ENCODE measurements around the gene SLC9A4. TPM values are rescaled to one million over a fixed set of nuclear protein-coding genes. Genes with fewer than 3 reads are reported as not detected.

SLC9A4 gene
- total RNA-seq, 2 experiments from 2014 or later, result 0.08 TPM

GRCh38 chr2:102437122-102437521, 35.9 kb upstream of the SLC9A4 start:
- ATAC-seq (no peak), DNase-seq (no peak)
- Mint-ChIP-seq H3K4me3 (no peak overlapping the region), H3K4me1 (ENCODE audit: low read depth) (peaks cover 39% of the 10 kb centered on the region), H3K27ac (no peak overlapping the region), H3K9me3 (ENCODE audit: insufficient read depth) (no peaks in the 10 kb centered on the region), H3K36me3 (ENCODE audit: low read depth) (peaks cover 44% of the 10 kb centered on the region), H3K27me3 (ENCODE audit: low read depth) (no peaks in the 10 kb centered on the region)
- CTCF ChIA-PET, result interaction anchor here (0.7 to 4.0 kb wide), 5 partner anchors 10 to 416 kb away, joined by 3 to 24 read pairs (median 8); no protein-coding TSS in a partner anchor
- POLR2A ChIA-PET, result no interaction called here

GRCh38 chr2:102438111-102438510, 34.9 kb upstream of the SLC9A4 start:
- H3K4me3 Mint-ChIP-seq, result no peak overlapping the region
- ChIA-PET POLR2A (no interaction called here), CTCF (interaction anchor here (0.6 to 4.0 kb wide), 6 partner anchors 70 to 607 kb away, joined by 3 to 24 read pairs (median 4); no protein-coding TSS in a partner anchor)
- no peaks in the 10 kb centered on the region for H3K27me3 Mint-ChIP-seq (ENCODE audit: low read depth)
- H3K4me1 Mint-ChIP-seq (ENCODE audit: low read depth), result peaks cover 38% of the 10 kb centered on the region
- no peak for ATAC-seq
- H3K36me3 Mint-ChIP-seq (ENCODE audit: low read depth), result peaks cover 39% of the 10 kb centered on the region
- H3K27ac Mint-ChIP-seq, result no peak overlapping the region
- no peak for DNase-seq
- H3K9me3 Mint-ChIP-seq (ENCODE audit: insufficient read depth), result no peaks in the 10 kb centered on the region

- Mint-ChIP-seq H3K4me3 (no peak overlapping the region), H3K36me3 (ENCODE audit: low read depth) (peaks cover 36% of the 10 kb centered on the region), H3K27me3 (ENCODE audit: low read depth) (no peaks in the 10 kb centered on the region), H3K4me1 (ENCODE audit: low read depth) (peaks cover 42% of the 10 kb centered on the region), H3K27ac (no peak overlapping the region), H3K9me3 (ENCODE audit: insufficient read depth) (no peaks in the 10 kb centered on the region)
- DNase-seq, result no peak
- CTCF ChIA-PET, result interaction anchor here (0.6 to 4.0 kb wide), 6 partner anchors 70 to 607 kb away, joined by 3 to 24 read pairs (median 4); no protein-coding TSS in a partner anchor
- POLR2A ChIA-PET, result no interaction called here
- ATAC-seq, result no peak
These were observed 34.4 kb upstream of the SLC9A4 start for GRCh38 chr2:102438578-102438977.

GRCh38 chr2:102439065-102439695, 33.8 kb upstream of the SLC9A4 start:
- no peak for ATAC-seq

GRCh38 chr2:102442967-102443828, 29.8 kb upstream of the SLC9A4 start:
- ChIA-PET CTCF (interaction anchor here (0.6 to 3.9 kb wide), 61 partner anchors 10 to 1036 kb away, joined by 3 to 67 read pairs (median 5); partner anchors contain the start of genes IL18R1 and IL18RAP), POLR2A (interaction anchor here (0.9 to 1.5 kb wide), 4 partner anchors 14 to 203 kb away, joined by 3 to 5 read pairs (median 3); no protein-coding TSS in a partner anchor)
- peaks cover 12% of the 10 kb centered on the region for H3K4me1 Mint-ChIP-seq (ENCODE audit: low read depth)
- H3K27ac Mint-ChIP-seq, result peak overlapping the region; percentile 65
- ATAC-seq (peak; percentile 83), DNase-seq (peak; percentile 72)
- H3K9me3 Mint-ChIP-seq (ENCODE audit: insufficient read depth), result no peaks in the 10 kb centered on the region
- no peaks in the 10 kb centered on the region for H3K27me3 Mint-ChIP-seq (ENCODE audit: low read depth)
- H3K36me3 Mint-ChIP-seq (ENCODE audit: low read depth), result peaks cover 28% of the 10 kb centered on the region
- H3K4me3 Mint-ChIP-seq, result peak overlapping the region; percentile 41

More at GRCh38 chr2:102439065-102439695, 33.8 kb upstream of the SLC9A4 start:
- peaks cover 38% of the 10 kb centered on the region for H3K4me1 Mint-ChIP-seq (ENCODE audit: low read depth)
- no peak overlapping the region for H3K27ac Mint-ChIP-seq
- CTCF ChIA-PET, result interaction anchor here (0.7 to 4.0 kb wide), 6 partner anchors 71 to 555 kb away, joined by 3 to 24 read pairs (median 4); no protein-coding TSS in a partner anchor
- H3K9me3 Mint-ChIP-seq (ENCODE audit: insufficient read depth), result no peaks in the 10 kb centered on the region
- DNase-seq, result no peak
- H3K27me3 Mint-ChIP-seq (ENCODE audit: low read depth), result no peaks in the 10 kb centered on the region
- peaks cover 30% of the 10 kb centered on the region for H3K36me3 Mint-ChIP-seq (ENCODE audit: low read depth)
- H3K4me3 Mint-ChIP-seq, result no peak overlapping the region
- POLR2A ChIA-PET, result no interaction called here

GRCh38 chr2:102444233-102444632, 28.8 kb upstream of the SLC9A4 start:
- no peak for ATAC-seq
- no peaks in the 10 kb centered on the region for H3K27me3 Mint-ChIP-seq (ENCODE audit: low read depth)
- no peaks in the 10 kb centered on the region for H3K9me3 Mint-ChIP-seq (ENCODE audit: insufficient read depth)
- ChIA-PET CTCF (interaction anchor here (0.7 to 3.9 kb wide), 38 partner anchors 10 to 560 kb away, joined by 3 to 67 read pairs (median 7); partner anchors contain the start of genes IL18R1 and IL18RAP), POLR2A (interaction anchor here (0.7 to 1.0 kb wide), 2 partner anchors 204 kb away, joined by 3 to 4 read pairs; no protein-coding TSS in a partner anchor)
- DNase-seq, result no peak
- no peak overlapping the region for H3K4me3 Mint-ChIP-seq
- no peak overlapping the region for H3K27ac Mint-ChIP-seq
- peaks cover 17% of the 10 kb centered on the region for H3K4me1 Mint-ChIP-seq (ENCODE audit: low read depth)
- H3K36me3 Mint-ChIP-seq (ENCODE audit: low read depth), result peaks cover 28% of the 10 kb centered on the region

- Mint-ChIP-seq H3K4me3 (no peak overlapping the region), H3K36me3 (ENCODE audit: low read depth) (peaks cover 43% of the 10 kb centered on the region), H3K27ac (no peak overlapping the region), H3K9me3 (ENCODE audit: insufficient read depth) (no peaks in the 10 kb centered on the region), H3K27me3 (ENCODE audit: low read depth) (no peaks in the 10 kb centered on the region), H3K4me1 (ENCODE audit: low read depth) (peaks cover 18% of the 10 kb centered on the region)
- ATAC-seq (no peak), DNase-seq (no peak)
- ChIA-PET CTCF (interaction anchor here (0.9 to 2.8 kb wide), 3 partner anchors 91 to 206 kb away, joined by 3 to 25 read pairs (median 4); partner anchors contain the start of gene IL18R1), POLR2A (interaction anchor here (0.7 kb wide), 1 partner anchor 429 kb away, joined by 3 read pairs; no protein-coding TSS in a partner anchor)
These were observed 26.1 kb upstream of the SLC9A4 start for GRCh38 chr2:102446936-102447335.

GRCh38 chr2:102449370-102449974, 23.6 kb upstream of the SLC9A4 start:
- DNase-seq (peak; percentile 81), ATAC-seq (no peak)
- Mint-ChIP-seq H3K4me3 (no peak overlapping the region), H3K9me3 (ENCODE audit: insufficient read depth) (no peaks in the 10 kb centered on the region), H3K27ac (peak overlapping the region; percentile 47), H3K4me1 (ENCODE audit: low read depth) (peaks cover 22% of the 10 kb centered on the region), H3K36me3 (ENCODE audit: low read depth) (peaks cover 54% of the 10 kb centered on the region), H3K27me3 (ENCODE audit: low read depth) (no peaks in the 10 kb centered on the region)
- ChIA-PET POLR2A (no interaction called here), CTCF (interaction anchor here (0.9 to 4.1 kb wide), 12 partner anchors 11 to 566 kb away, joined by 3 to 25 read pairs (median 5); no protein-coding TSS in a partner anchor)

- H3K36me3 Mint-ChIP-seq (ENCODE audit: low read depth), result peaks cover 38% of the 10 kb centered on the region
- no peak overlapping the region for H3K27ac Mint-ChIP-seq
- H3K4me1 Mint-ChIP-seq (ENCODE audit: low read depth), result peaks cover 33% of the 10 kb centered on the region
- CTCF ChIA-PET, result interaction anchor here (0.6 to 5.3 kb wide), 9 partner anchors 8 to 445 kb away, joined by 3 to 20 read pairs (median 4); no protein-coding TSS in a partner anchor
- no peak overlapping the region for H3K4me3 Mint-ChIP-seq
- DNase-seq, result no peak
- H3K9me3 Mint-ChIP-seq (ENCODE audit: insufficient read depth), result no peaks in the 10 kb centered on the region
- ATAC-seq, result no peak
- H3K27me3 Mint-ChIP-seq (ENCODE audit: low read depth), result no peaks in the 10 kb centered on the region
- POLR2A ChIA-PET, result no interaction called here
These were observed 21.1 kb upstream of the SLC9A4 start for GRCh38 chr2:102451968-102452367.

GRCh38 chr2:102453501-102453900, 19.5 kb upstream of the SLC9A4 start:
- CTCF ChIA-PET, result interaction anchor here (0.8 to 5.3 kb wide), 5 partner anchors 10 to 218 kb away, joined by 3 to 20 read pairs (median 4); partner anchors contain the start of gene SLC9A4

GRCh38 chr2:102455061-102455670, 17.9 kb upstream of the SLC9A4 start:
- ATAC-seq (no peak), DNase-seq (no peak)
- peaks cover 28% of the 10 kb centered on the region for H3K36me3 Mint-ChIP-seq (ENCODE audit: low read depth)
- no peak overlapping the region for H3K27ac Mint-ChIP-seq
- POLR2A ChIA-PET, result no interaction called here
- peaks cover 7% of the 10 kb centered on the region for H3K27me3 Mint-ChIP-seq (ENCODE audit: low read depth)
- H3K4me1 Mint-ChIP-seq (ENCODE audit: low read depth), result peaks cover 27% of the 10 kb centered on the region
- H3K4me3 Mint-ChIP-seq, result no peak overlapping the region
- H3K9me3 Mint-ChIP-seq (ENCODE audit: insufficient read depth), result no peaks in the 10 kb centered on the region
- CTCF ChIA-PET, result interaction anchor here (0.6 to 5.3 kb wide), 5 partner anchors 12 to 215 kb away, joined by 3 to 20 read pairs (median 4); partner anchors contain the start of gene SLC9A4

More at GRCh38 chr2:102453501-102453900, 19.5 kb upstream of the SLC9A4 start:
- POLR2A ChIA-PET, result no interaction called here
- H3K4me1 Mint-ChIP-seq (ENCODE audit: low read depth), result peaks cover 30% of the 10 kb centered on the region
- ATAC-seq, result no peak
- H3K36me3 Mint-ChIP-seq (ENCODE audit: low read depth), result peaks cover 33% of the 10 kb centered on the region
- no peak overlapping the region for H3K4me3 Mint-ChIP-seq
- DNase-seq, result no peak
- no peaks in the 10 kb centered on the region for H3K9me3 Mint-ChIP-seq (ENCODE audit: insufficient read depth)
- no peak overlapping the region for H3K27ac Mint-ChIP-seq
- H3K27me3 Mint-ChIP-seq (ENCODE audit: low read depth), result peaks cover 2% of the 10 kb centered on the region
